Activated CD4-positive, alpha-beta T cell treated with anti-CD3 and anti-CD28 coated beads, Interleukin-2, amount 10 ng/mL, durations not matched to agents 7 days and 5 days (primary cell): ENCODE results near the gene LAS1L. TPM values are rescaled to one million over a fixed set of nuclear protein-coding genes. Genes with fewer than 3 reads are reported as not detected.
"Not testable (repeated sequence)": the region's sequence is repeated elsewhere in the genome, so short reads cannot be mapped to it uniquely, and the experiment has no call there.

Source experiments
- CTCF ChIA-PET: fragments of 350-600 bp; sonication (Branson Sonifier 250); formaldehyde crosslinking; loops from one replicate; lab custom pipeline; 2021; ENCODE audit warnings: antibody characterized with exemption; lab: Charles Lee
- POLR2A ChIA-PET: fragments of 350-600 bp; sonication (Branson Sonifier 250); formaldehyde crosslinking; loops from one replicate; lab custom pipeline; 2021; ENCODE audit warnings: antibody characterized with exemption; lab: Charles Lee
- DNase-seq: peaks from one replicate; pipeline ENCODE4 v3.0.0-alpha.2; 2020
- H3K27ac Mint-ChIP-seq: one replicate; pipeline ENCODE4 v1.8.0; 2021; ENCODE audit warnings: mild to moderate bottlenecking, moderate library complexity, mixed read lengths
- H3K27me3 Mint-ChIP-seq: one replicate; pipeline ENCODE4 v1.8.0; 2021; ENCODE audit warnings: mixed read lengths
- H3K36me3 Mint-ChIP-seq: one replicate; pipeline ENCODE4 v1.8.0; 2021; ENCODE audit warnings: low read depth, mixed read lengths
- H3K4me1 Mint-ChIP-seq: one replicate; pipeline ENCODE4 v1.8.0; 2021; ENCODE audit warnings: mixed read lengths
- H3K4me3 Mint-ChIP-seq: one replicate; pipeline ENCODE4 v1.8.0; 2021; ENCODE audit warnings: mild to moderate bottlenecking, moderate library complexity, mixed read lengths
- H3K9me3 Mint-ChIP-seq: one replicate; pipeline ENCODE4 v1.8.0; 2021; ENCODE audit warnings: mixed read lengths
- total RNA-seq, 2 experiments: library from RNA; stranded (reverse); gene quantifications; one replicate each; pipeline ENCODE4 v1.2.3, GENCODE V29; 2021

Gene LAS1L
- total RNA-seq, 2 experiments from 2014 or later = 43.7 to 44.3 TPM

GRCh38 chrX:65537229-65537628 lies 2.6 kb upstream of the LAS1L start:
- Mint-ChIP-seq H3K36me3 (peaks cover 7% of the 10 kb centered on the region), H3K4me3 (no peak overlapping the region), H3K27me3 (no peaks in the 10 kb centered on the region), H3K27ac (no peak overlapping the region), H3K4me1 (peaks cover 14% of the 10 kb centered on the region), H3K9me3 (no peaks in the 10 kb centered on the region)
- no peak for DNase-seq
- ChIA-PET POLR2A (interaction anchor here (0.7 kb wide), 1 partner anchor 1110 kb away, joined by 4 read pairs; no protein-coding TSS in a partner anchor), CTCF (interaction anchor here (0.5 to 1.5 kb wide), 2 partner anchors 9 to 759 kb away, joined by 4 to 5 read pairs; no protein-coding TSS in a partner anchor)

GRCh38 chrX:65536291-65536690 lies 1.7 kb upstream of the LAS1L start:
- Mint-ChIP-seq H3K27me3 (no peaks in the 10 kb centered on the region), H3K4me3 (no peak overlapping the region), H3K4me1 (peaks cover 18% of the 10 kb centered on the region), H3K9me3 (no peaks in the 10 kb centered on the region), H3K36me3 (peaks cover 8% of the 10 kb centered on the region), H3K27ac (no peak overlapping the region)
- no peak for DNase-seq
- POLR2A ChIA-PET = no interaction called here
- CTCF ChIA-PET = interaction anchor here (1.5 kb wide), 1 partner anchor 8 kb away, joined by 4 read pairs; no protein-coding TSS in a partner anchor

GRCh38 chrX:65532016-65532415 lies 2.6 kb downstream of the LAS1L start:
- DNase-seq = no peak
- ChIA-PET CTCF (interaction anchor here (1.2 kb wide), 1 partner anchor 12 kb away, joined by 3 read pairs; no protein-coding TSS in a partner anchor), POLR2A (no interaction called here)
- H3K27me3 Mint-ChIP-seq = no peaks in the 10 kb centered on the region
- H3K4me1 Mint-ChIP-seq = peaks cover 18% of the 10 kb centered on the region
- H3K27ac Mint-ChIP-seq = no peak overlapping the region
- peaks cover 15% of the 10 kb centered on the region for H3K36me3 Mint-ChIP-seq
- no peak overlapping the region for H3K4me3 Mint-ChIP-seq
- H3K9me3 Mint-ChIP-seq = no peaks in the 10 kb centered on the region

GRCh38 chrX:65528705-65529340 lies 5.8 kb downstream of the LAS1L start:
- Mint-ChIP-seq H3K9me3 (no peaks in the 10 kb centered on the region), H3K27ac (no peak overlapping the region), H3K36me3 (peaks cover 19% of the 10 kb centered on the region), H3K27me3 (no peaks in the 10 kb centered on the region), H3K4me3 (no peak overlapping the region), H3K4me1 (peaks cover 14% of the 10 kb centered on the region)
- ChIA-PET POLR2A (no interaction called here), CTCF (interaction anchor here (0.6 to 1.5 kb wide), 6 partner anchors 8 to 663 kb away, joined by 3 to 8 read pairs (median 4); no protein-coding TSS in a partner anchor)
- DNase-seq = peak; percentile 41

GRCh38 chrX:65528293-65528692 lies 6.3 kb downstream of the LAS1L start:
- H3K4me3 Mint-ChIP-seq = no peak overlapping the region
- ChIA-PET POLR2A (no interaction called here), CTCF (interaction anchor here (0.6 to 1.5 kb wide), 3 partner anchors 8 to 13 kb away, joined by 4 to 8 read pairs (median 4); no protein-coding TSS in a partner anchor)
- no peaks in the 10 kb centered on the region for H3K27me3 Mint-ChIP-seq
- peaks cover 19% of the 10 kb centered on the region for H3K36me3 Mint-ChIP-seq
- H3K9me3 Mint-ChIP-seq = no peaks in the 10 kb centered on the region
- no peak for DNase-seq
- H3K27ac Mint-ChIP-seq = no peak overlapping the region
- H3K4me1 Mint-ChIP-seq = peaks cover 12% of the 10 kb centered on the region

- Mint-ChIP-seq H3K27me3 (no peaks in the 10 kb centered on the region), H3K4me1 (no peaks in the 10 kb centered on the region), H3K4me3 (no peak overlapping the region), H3K27ac (no peak overlapping the region), H3K9me3 (no peaks in the 10 kb centered on the region), H3K36me3 (peaks cover 27% of the 10 kb centered on the region)
- DNase-seq = no peak
- CTCF ChIA-PET = no interaction called here
- POLR2A ChIA-PET = no interaction called here
These were observed 10.4 kb downstream of the LAS1L start for GRCh38 chrX:65524139-65524538.

- peaks cover 23% of the 10 kb centered on the region for H3K36me3 Mint-ChIP-seq
These were observed 11.7 kb downstream of the LAS1L start for GRCh38 chrX:65522739-65523372.

GRCh38 chrX:65519530-65519929 lies 15.1 kb downstream of the LAS1L start:
- DNase-seq, H3K27me3 Mint-ChIP-seq, H3K4me3 Mint-ChIP-seq, H3K27ac Mint-ChIP-seq, H3K4me1 Mint-ChIP-seq, POLR2A ChIA-PET, H3K9me3 Mint-ChIP-seq: not testable (repeated sequence)
- H3K36me3 Mint-ChIP-seq = peaks cover 20% of the 10 kb centered on the region
- CTCF ChIA-PET = interaction anchor here (1.1 to 1.4 kb wide), 3 partner anchors 9 to 14 kb away, joined by 3 to 4 read pairs (median 3); no protein-coding TSS in a partner anchor

More at GRCh38 chrX:65522739-65523372, 11.7 kb downstream of the LAS1L start:
- Mint-ChIP-seq H3K27me3 (no peaks in the 10 kb centered on the region), H3K4me1 (no peaks in the 10 kb centered on the region), H3K27ac (no peak overlapping the region), H3K9me3 (no peaks in the 10 kb centered on the region), H3K4me3 (no peak overlapping the region)
- ChIA-PET POLR2A (no interaction called here), CTCF (interaction anchor here (1.4 kb wide), 1 partner anchor 11 kb away, joined by 4 read pairs; no protein-coding TSS in a partner anchor)
- no peak for DNase-seq

GRCh38 chrX:65518980-65519379 lies 15.6 kb downstream of the LAS1L start:
- DNase-seq, H3K4me3 Mint-ChIP-seq, H3K4me1 Mint-ChIP-seq, POLR2A ChIA-PET, H3K27ac Mint-ChIP-seq, H3K9me3 Mint-ChIP-seq, H3K27me3 Mint-ChIP-seq: not testable (repeated sequence)
- CTCF ChIA-PET = interaction anchor here (1.1 kb wide), 1 partner anchor 15 kb away, joined by 3 read pairs; no protein-coding TSS in a partner anchor
- peaks cover 17% of the 10 kb centered on the region for H3K36me3 Mint-ChIP-seq

GRCh38 chrX:65517923-65518322 lies 16.7 kb downstream of the LAS1L start:
- peaks cover 17% of the 10 kb centered on the region for H3K36me3 Mint-ChIP-seq
- no peak overlapping the region for H3K27ac Mint-ChIP-seq
- H3K4me3 Mint-ChIP-seq = no peak overlapping the region
- ChIA-PET POLR2A (no interaction called here), CTCF (no interaction called here)
- H3K4me1 Mint-ChIP-seq = no peaks in the 10 kb centered on the region
- no peaks in the 10 kb centered on the region for H3K27me3 Mint-ChIP-seq
- H3K9me3 Mint-ChIP-seq = no peaks in the 10 kb centered on the region
- DNase-seq = no peak

GRCh38 chrX:65516756-65517155 lies 17.8 kb downstream of the LAS1L start:
- Mint-ChIP-seq H3K27me3 (no peaks in the 10 kb centered on the region), H3K4me3 (no peak overlapping the region), H3K27ac (no peak overlapping the region), H3K4me1 (no peaks in the 10 kb centered on the region), H3K9me3 (no peaks in the 10 kb centered on the region), H3K36me3 (peaks cover 10% of the 10 kb centered on the region)
- POLR2A ChIA-PET = no interaction called here
- CTCF ChIA-PET = no interaction called here
- no peak for DNase-seq

- H3K27ac Mint-ChIP-seq = no peak overlapping the region
- CTCF ChIA-PET = interaction anchor here (0.7 to 1.6 kb wide), 2 partner anchors 9 to 16 kb away, joined by 3 to 5 read pairs; no protein-coding TSS in a partner anchor
- H3K4me3 Mint-ChIP-seq = no peak overlapping the region
- POLR2A ChIA-PET = no interaction called here
- no peak for DNase-seq
- no peaks in the 10 kb centered on the region for H3K4me1 Mint-ChIP-seq
- H3K9me3 Mint-ChIP-seq = no peaks in the 10 kb centered on the region
- H3K36me3 Mint-ChIP-seq = peaks cover 12% of the 10 kb centered on the region
- H3K27me3 Mint-ChIP-seq = no peaks in the 10 kb centered on the region
These were observed 21.0 kb downstream of the LAS1L start for GRCh38 chrX:65513610-65514009.

- DNase-seq = no peak
- Mint-ChIP-seq H3K27me3 (no peaks in the 10 kb centered on the region), H3K27ac (peak overlapping the region; percentile 25), H3K4me3 (no peak overlapping the region), H3K36me3 (peaks cover 12% of the 10 kb centered on the region), H3K4me1 (no peaks in the 10 kb centered on the region), H3K9me3 (no peaks in the 10 kb centered on the region)
- ChIA-PET CTCF (interaction anchor here (0.5 to 1.6 kb wide), 2 partner anchors 20 to 286 kb away, joined by 3 read pairs; no protein-coding TSS in a partner anchor), POLR2A (no interaction called here)
These were observed 25.2 kb downstream of the LAS1L start for GRCh38 chrX:65509400-65509799.
